Pancreas (tissue), 10 donors: Measurements from ENCODE around the gene ARL15. TPM values are rescaled to one million over a fixed set of nuclear protein-coding genes. Genes with fewer than 3 reads are reported as not detected.
A peak's percentile ranks its signal among the peaks of the same experiment; 100 is the strongest.

Experiments used
- ATAC-seq, 4 donors: fragments of 200-7000 bp; cut with Tn5 transposase; one replicate each; pipeline versions ENCODE4 v1.8.0 to v1.9.1; 2020; ENCODE audit warnings: mild to moderate bottlenecking in 4 of 4, moderate library complexity in 4 of 4
- DNase-seq, 6 donors: peaks; one replicate each; pipeline ENCODE4 v3.0.0-alpha.2; 2020
- FAIRE-seq: peaks from 2 replicates; lab custom pipeline; 2012; peaks lifted over from hg19 to GRCh38; lab: Jason Lieb, UNC
- H3K27ac ChIP-seq, 4 donors: fragments of 200-600 bp; sonication (generic); 1 replicate in 3 of 4; 2 replicates in 1 of 4; pipeline versions ENCODE4 v1.5.0 to v1.8.0; 2020
- H3K27me3 ChIP-seq, 4 donors: fragments of 200-600 bp; one replicate each; pipeline ENCODE4 v1.8.0; 2021
- H3K36me3 ChIP-seq, 3 donors: fragments of 200-600 bp; sonication (generic) in 1 of 3; one replicate each; pipeline versions ENCODE4 v1.5.0 to v1.8.0; 2020 to 2021
- H3K4me1 ChIP-seq, 3 donors: fragments of 200-600 bp; one replicate each; pipeline ENCODE4 v1.8.0; 2021
- H3K4me3 ChIP-seq, 4 donors: fragments of 200-600 bp; sonication (generic) in 2 of 4; one replicate each; pipeline versions ENCODE4 v1.5.0 to v1.8.0; 2020 to 2021
- H3K9me3 ChIP-seq, 4 donors: fragments of 200-600 bp; one replicate each; pipeline ENCODE4 v1.8.0; 2021
- WGBS, 2 donors: extraction: QIAGEN DNeasy Blood & Tissue Kit; methylation state at CpG; one replicate each; pipeline ENCODE4 v1.1.7; 2013; 5-methylcytosine and 5-hydroxymethylcytosine counted together
- intact Hi-C, 3 donors: fragments of 100-400 bp; cut with DNase I; formaldehyde crosslinking; loops; one replicate each; pipeline versions ENCODE4 v1.11.1 to v1.14.2; 2022
- polyA plus RNA-seq, 2 donors: library from polyadenylated mRNA; stranded (reverse); fragments of 200-250 nt; gene quantifications; one replicate each; pipeline ENCODE4 v1.2.3, GENCODE V29; 2013
- total RNA-seq, 6 donors: library from RNA; stranded (reverse); fragmentation: NEBNext Ultra II Directional in 4 of 6; extraction: Animal tissue kit (Norgen Biotek cat#: 25700) in 4 of 6; gene quantifications; one replicate each; pipeline versions ENCODE4 v1.2.1 to v1.2.4, GENCODE V29; 2021 to 2023
- TF ChIP-seq, protein P1 (sequence below), 4 donors: fragments of 200-600 bp; sonication (generic) in 3 of 4; IDR thresholded peaks; one replicate each; pipeline versions ENCODE4 v1.5.0 to v1.8.0; 2021; ENCODE audit warnings: antibody characterized with exemption in 4 of 4
- donor health status: healthy with polysubstance abuse.
- donor health status: DM: no; HTN: no; CAD: no; lungs with moderate emphysema.
- donor health status: DM: no; HTN: no; CAD: no.
- donor health status: control.
- donor health status: control.
- donor health status: Bipolar disorder and iron deficiency.
- donor health status: DM: yes; HTN: yes; CAD: no.
- donor health status: DM: no; HTN: no; CAD: no.
- donor health status: DM: no; HTN: no; CAD: no.
- donor health status: DM: yes; HTN: yes; CAD: no.

Gene ARL15
- total and polyA plus RNA-seq, 8 donors: 3.9 to 14.0 (median 6.7) TPM

DNA sequence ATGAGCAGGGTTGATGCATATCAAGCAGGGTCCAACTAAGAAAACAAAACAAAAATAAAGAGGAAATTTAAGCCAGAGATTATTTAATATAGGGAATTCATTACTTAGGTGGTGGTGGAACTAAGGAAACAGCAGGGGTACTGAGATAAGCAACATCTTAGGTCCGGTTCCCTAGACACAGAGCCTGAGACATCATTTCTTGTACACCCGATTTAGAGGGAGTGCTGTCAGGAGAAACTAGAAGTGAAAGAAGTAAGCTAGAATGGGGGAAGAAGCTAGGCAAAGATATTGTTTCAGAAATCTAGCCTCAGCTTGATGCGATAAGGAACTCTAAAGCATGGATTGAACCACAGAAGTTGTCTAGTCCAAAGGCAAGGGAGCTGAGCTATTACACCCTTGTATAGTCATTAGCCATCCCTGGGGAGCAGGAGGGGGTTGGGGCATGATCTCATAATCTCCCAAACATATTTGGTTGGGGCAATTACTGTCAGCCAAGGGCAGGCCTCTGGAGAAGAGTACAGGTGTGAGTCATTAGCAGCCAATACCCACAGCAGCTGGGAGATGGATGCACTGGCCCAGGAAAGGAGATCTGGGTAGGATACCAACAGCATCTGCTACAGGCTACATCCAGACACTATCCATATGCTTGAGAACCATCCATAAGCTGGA, 194.5 kb downstream of the ARL15 start:
- FAIRE-seq (no peak), ATAC-seq (peak in 1 of 4 donors; percentile 12), DNase-seq (no peak)
- Histone ChIP-seq H3K9me3 (no peaks in the 10 kb centered on the region), H3K36me3 (peaks cover 0 to 6% (median 0%) of the 10 kb centered on the region in 3 donors), H3K27me3 (no peaks in the 10 kb centered on the region), H3K27ac (no peak overlapping the region), H3K4me3 (no peak overlapping the region), H3K4me1 (peaks cover 0 to 6% (median 0%) of the 10 kb centered on the region in 3 donors)
- 93 to 95% methylated on average over 3 of the region's 3 CpGs for WGBS, 2 donors
- TF ChIP-seq, protein P1, sequence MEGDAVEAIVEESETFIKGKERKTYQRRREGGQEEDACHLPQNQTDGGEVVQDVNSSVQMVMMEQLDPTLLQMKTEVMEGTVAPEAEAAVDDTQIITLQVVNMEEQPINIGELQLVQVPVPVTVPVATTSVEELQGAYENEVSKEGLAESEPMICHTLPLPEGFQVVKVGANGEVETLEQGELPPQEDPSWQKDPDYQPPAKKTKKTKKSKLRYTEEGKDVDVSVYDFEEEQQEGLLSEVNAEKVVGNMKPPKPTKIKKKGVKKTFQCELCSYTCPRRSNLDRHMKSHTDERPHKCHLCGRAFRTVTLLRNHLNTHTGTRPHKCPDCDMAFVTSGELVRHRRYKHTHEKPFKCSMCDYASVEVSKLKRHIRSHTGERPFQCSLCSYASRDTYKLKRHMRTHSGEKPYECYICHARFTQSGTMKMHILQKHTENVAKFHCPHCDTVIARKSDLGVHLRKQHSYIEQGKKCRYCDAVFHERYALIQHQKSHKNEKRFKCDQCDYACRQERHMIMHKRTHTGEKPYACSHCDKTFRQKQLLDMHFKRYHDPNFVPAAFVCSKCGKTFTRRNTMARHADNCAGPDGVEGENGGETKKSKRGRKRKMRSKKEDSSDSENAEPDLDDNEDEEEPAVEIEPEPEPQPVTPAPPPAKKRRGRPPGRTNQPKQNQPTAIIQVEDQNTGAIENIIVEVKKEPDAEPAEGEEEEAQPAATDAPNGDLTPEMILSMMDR (IDR thresholded peaks at IDR 0.05): no peak
- intact Hi-C loops: no loop called here

DNA sequence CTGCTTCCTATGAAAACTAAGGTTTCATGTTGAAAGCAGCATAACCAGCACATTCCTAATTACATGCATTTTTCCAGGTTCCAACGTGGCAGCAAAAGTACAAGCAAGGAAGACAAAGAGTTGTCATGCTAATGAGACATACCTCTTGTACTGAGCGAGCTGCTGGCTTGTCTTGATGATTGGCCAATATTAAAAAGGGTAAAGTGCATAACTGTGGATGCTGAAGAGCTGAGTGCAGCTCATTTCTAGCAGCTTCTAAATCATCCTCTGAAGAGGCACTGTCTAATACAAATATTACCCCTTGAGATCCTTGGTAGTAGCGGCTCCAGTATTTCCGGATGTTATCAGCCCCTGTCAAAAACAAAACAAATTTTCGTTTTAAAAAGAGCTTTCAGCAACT, 197.3 kb downstream of the ARL15 start:
- WGBS, 2 donors: 60 to 61% methylated on average over 5 of the region's 5 CpGs
- FAIRE-seq (no peak), ATAC-seq (peak in 1 of 4 donors; percentile 32), DNase-seq (no peak)
- Histone ChIP-seq H3K36me3 (peaks cover 0 to 6% (median 0%) of the 10 kb centered on the region in 3 donors), H3K4me3 (no peak overlapping the region), H3K9me3 (no peaks in the 10 kb centered on the region), H3K4me1 (peaks cover 0 to 6% (median 0%) of the 10 kb centered on the region in 3 donors), H3K27ac (no peak overlapping the region), H3K27me3 (no peaks in the 10 kb centered on the region)
- TF ChIP-seq, protein P1 (IDR thresholded peaks at IDR 0.05): no peak
- intact Hi-C loops: no loop called here

DNA sequence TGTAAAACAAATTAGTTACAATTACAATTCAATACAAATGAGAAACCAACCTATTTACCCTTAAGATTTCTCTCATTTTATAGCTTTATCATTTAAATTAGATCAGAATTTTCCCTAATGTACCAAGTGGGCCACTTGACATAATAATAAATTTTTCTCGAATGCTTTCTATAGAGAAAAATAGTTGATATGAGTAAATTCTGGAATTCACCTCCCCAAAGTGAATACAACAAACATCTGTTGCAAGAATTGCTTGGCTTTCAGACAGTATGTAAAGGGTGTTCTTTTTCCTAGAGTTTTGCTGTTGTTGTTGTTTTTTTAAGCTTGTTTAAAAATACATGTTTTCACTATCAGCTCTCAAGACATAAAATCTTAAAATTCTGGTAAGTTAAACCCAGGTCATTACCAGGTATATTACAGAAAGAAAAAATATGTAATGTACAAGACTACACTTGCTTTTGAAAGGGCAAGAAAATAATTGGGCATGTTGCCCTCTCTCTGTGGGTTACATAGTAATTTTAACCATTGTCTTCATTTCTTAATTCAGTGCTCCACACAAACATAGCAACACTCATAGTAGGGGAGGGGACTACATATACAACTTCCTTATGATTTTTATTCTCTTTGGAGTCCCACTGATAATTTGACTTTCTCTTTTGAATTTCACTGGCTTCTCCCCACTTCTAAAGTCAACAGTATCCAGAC, 200.6 kb downstream of the ARL15 start:
- Histone ChIP-seq H3K4me3 (no peak overlapping the region), H3K27ac (no peak overlapping the region), H3K4me1 (no peaks in the 10 kb centered on the region), H3K36me3 (peaks cover 0 to 6% (median 0%) of the 10 kb centered on the region in 3 donors), H3K9me3 (no peaks in the 10 kb centered on the region), H3K27me3 (no peaks in the 10 kb centered on the region)
- ATAC-seq (no peak), FAIRE-seq (no peak), DNase-seq (no peak)
- intact Hi-C loops: no loop called here
- TF ChIP-seq, protein P1 (IDR thresholded peaks at IDR 0.05): no peak
- 79 to 96% methylated on average over 1 of the region's 1 CpG for WGBS, 2 donors

DNA sequence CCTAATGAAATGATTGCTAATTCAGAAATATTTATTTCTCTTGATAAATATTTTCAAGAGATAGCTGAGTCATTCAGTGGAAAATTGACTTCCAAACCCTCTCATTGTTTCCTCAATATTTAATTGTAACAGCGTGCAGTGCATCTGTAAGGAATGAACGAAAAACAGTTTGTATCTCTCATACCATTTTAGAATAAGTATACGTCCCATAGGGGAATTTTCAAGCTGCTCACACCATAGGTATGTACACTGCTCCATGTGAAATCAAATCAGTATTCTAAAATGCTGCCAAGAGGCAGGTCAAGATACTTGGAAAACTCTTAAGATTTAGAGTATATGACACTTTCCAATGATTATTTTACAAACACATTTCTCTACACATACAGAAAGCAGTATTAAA, 202.2 kb downstream of the ARL15 start:
- TF ChIP-seq, protein P1 (IDR thresholded peaks at IDR 0.05): no peak
- H3K27ac ChIP-seq: no peak overlapping the region
- no peaks in the 10 kb centered on the region for H3K27me3 ChIP-seq
- no peak for ATAC-seq
- WGBS, 2 donors: 95% methylated on average over 3 of the region's 3 CpGs
- peak; percentile 20 for FAIRE-seq
- H3K36me3 ChIP-seq: peaks cover 0 to 6% (median 0%) of the 10 kb centered on the region in 3 donors
- H3K9me3 ChIP-seq: no peaks in the 10 kb centered on the region
- H3K4me3 ChIP-seq: no peak overlapping the region
- no peaks in the 10 kb centered on the region for H3K4me1 ChIP-seq
- intact Hi-C loops: no loop called here
- no peak for DNase-seq

DNA sequence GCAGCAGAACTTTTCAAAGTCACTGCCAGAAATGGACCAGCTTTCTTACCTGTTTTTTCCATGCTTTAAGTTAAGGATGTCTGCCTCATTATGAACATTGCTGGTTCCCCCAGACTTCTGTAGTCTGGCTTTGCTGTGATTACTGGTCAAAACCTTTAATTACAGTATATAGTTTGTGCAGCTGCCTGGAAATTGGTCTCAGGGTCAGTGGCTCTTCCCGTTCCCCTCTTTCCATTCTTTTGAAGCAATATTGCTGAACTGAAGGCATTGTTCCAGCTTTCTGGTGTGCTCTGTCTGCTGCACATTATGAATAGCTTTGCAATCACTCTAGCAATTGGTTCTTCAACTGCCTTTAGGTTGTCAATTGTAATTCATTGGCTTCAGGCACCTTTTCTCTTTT, 206.5 kb downstream of the ARL15 start:
- intact Hi-C loops: no loop called here
- Histone ChIP-seq H3K27ac (no peak overlapping the region), H3K4me3 (no peak overlapping the region), H3K36me3 (no peaks in the 10 kb centered on the region), H3K9me3 (no peaks in the 10 kb centered on the region), H3K4me1 (no peaks in the 10 kb centered on the region), H3K27me3 (no peaks in the 10 kb centered on the region)
- 59 to 81% methylated on average over 1 of the region's 1 CpG for whole genome bisulfite sequencing, 2 donors
- TF ChIP-seq, protein P1 (IDR thresholded peaks at IDR 0.05): no peak
- FAIRE-seq (no peak), ATAC-seq (no peak), DNase-seq (no peak)
